ENCODE results near the gene DNAJC5G. TPM values are rescaled to one million over a fixed set of nuclear protein-coding genes. Genes with fewer than 3 reads are reported as not detected.

DNAJC5G gene
- total RNA-seq, 1 experiment from 2014 or later: not detected

- no peaks in the 10 kb centered on the region for H4K20me1 ChIP-seq (ENCODE audit: low read length)
- H3K9me3 ChIP-seq (ENCODE audit: low read length): no peaks in the 10 kb centered on the region
- BruUV-seq (replicated peaks): no TSS peak
- no peaks in the 10 kb centered on the region for H3K79me2 ChIP-seq (ENCODE audit: low read length)
- ChIA-PET POLR2A (ENCODE audit: unreplicated experiment) (no interaction called here), CTCF (no interaction called here)
- TF ChIP-seq EZH2phosphoT487 (IDR thresholded peaks at IDR 0.05; ENCODE audit: borderline replicate concordance, low read length) (no peak), EZH2 (IDR thresholded peaks at IDR 0.05; ENCODE audit: low read length, unreplicated experiment) (no peak), CTCF (conservative IDR thresholded peaks at IDR 0.05; ENCODE audit: low read depth, low read length) (no peak)
- no peaks in the 10 kb centered on the region for H3F3A ChIP-seq (ENCODE audit: low read length, unreplicated experiment)
- no peaks in the 10 kb centered on the region for H3K9me2 ChIP-seq (replicated peaks; ENCODE audit: low read length)
- no peaks in the 10 kb centered on the region for H3K27me3 ChIP-seq (ENCODE audit: low read length)
- H3K4me3 ChIP-seq (ENCODE audit: low read length): no peak overlapping the region
- intact Hi-C loops (cut with micrococcal nuclease): no loop called here
- H3K4me1 ChIP-seq (ENCODE audit: insufficient read depth, low read length): peaks cover 15% of the 10 kb centered on the region
- H3K4me2 ChIP-seq (ENCODE audit: low read length): no peak overlapping the region
- no peak overlapping the region for H2AFZ ChIP-seq (ENCODE audit: low read length)
- no peak for DNase-seq
- no peaks in the 10 kb centered on the region for H3K36me3 ChIP-seq (ENCODE audit: low read depth, low read length)
- ATAC-seq: no peak
- no peak overlapping the region for H3K9ac ChIP-seq (ENCODE audit: low read length)
- no peak overlapping the region for H3K27ac ChIP-seq (ENCODE audit: low read length)
Observed at GRCh38 chr2:27278010-27278409, 2.8 kb downstream of the DNAJC5G start.

GRCh38 chr2:27280826-27281225 is 5.6 kb downstream of the DNAJC5G start:
- Histone ChIP-seq H2AFZ (ENCODE audit: low read length) (no peak overlapping the region), H3K9ac (ENCODE audit: low read length) (no peak overlapping the region), H3F3A (ENCODE audit: low read length, unreplicated experiment) (no peaks in the 10 kb centered on the region), H3K9me2 (replicated peaks; ENCODE audit: low read length) (no peaks in the 10 kb centered on the region), H3K79me2 (ENCODE audit: low read length) (no peaks in the 10 kb centered on the region), H3K4me2 (ENCODE audit: low read length) (no peak overlapping the region), H3K27ac (ENCODE audit: low read length) (no peak overlapping the region), H3K27me3 (ENCODE audit: low read length) (no peaks in the 10 kb centered on the region), H3K4me3 (ENCODE audit: low read length) (no peak overlapping the region), H3K4me1 (ENCODE audit: insufficient read depth, low read length) (peaks cover 20% of the 10 kb centered on the region), H4K20me1 (ENCODE audit: low read length) (no peaks in the 10 kb centered on the region), H3K9me3 (ENCODE audit: low read length) (no peaks in the 10 kb centered on the region), H3K36me3 (ENCODE audit: low read depth, low read length) (no peaks in the 10 kb centered on the region)
- TF ChIP-seq EZH2phosphoT487 (IDR thresholded peaks at IDR 0.05; ENCODE audit: borderline replicate concordance, low read length) (no peak), CTCF (conservative IDR thresholded peaks at IDR 0.05; ENCODE audit: low read depth, low read length) (no peak), EZH2 (IDR thresholded peaks at IDR 0.05; ENCODE audit: low read length, unreplicated experiment) (no peak)
- no peak for DNase-seq
- ATAC-seq: no peak
- CTCF ChIA-PET: no interaction called here
- no TSS peak for BruUV-seq (replicated peaks)
- POLR2A ChIA-PET (ENCODE audit: unreplicated experiment): no interaction called here
- intact Hi-C loops (cut with micrococcal nuclease): loop anchor here (1.0 to 5.0 kb wide), 3 partner anchors 22 to 183 kb away; partner anchors contain the start of genes ATRAID and SLC5A6

GRCh38 chr2:27281442-27281841 is 6.2 kb downstream of the DNAJC5G start:
- Histone ChIP-seq H3K27me3 (ENCODE audit: low read length) (no peaks in the 10 kb centered on the region), H3F3A (ENCODE audit: low read length, unreplicated experiment) (no peaks in the 10 kb centered on the region), H3K9me2 (replicated peaks; ENCODE audit: low read length) (no peaks in the 10 kb centered on the region), H3K9me3 (ENCODE audit: low read length) (no peaks in the 10 kb centered on the region), H3K36me3 (ENCODE audit: low read depth, low read length) (no peaks in the 10 kb centered on the region), H3K9ac (ENCODE audit: low read length) (no peak overlapping the region), H3K27ac (ENCODE audit: low read length) (no peak overlapping the region), H3K4me2 (ENCODE audit: low read length) (no peak overlapping the region), H4K20me1 (ENCODE audit: low read length) (no peaks in the 10 kb centered on the region), H2AFZ (ENCODE audit: low read length) (no peak overlapping the region), H3K4me1 (ENCODE audit: insufficient read depth, low read length) (peaks cover 20% of the 10 kb centered on the region), H3K79me2 (ENCODE audit: low read length) (no peaks in the 10 kb centered on the region), H3K4me3 (ENCODE audit: low read length) (no peak overlapping the region)
- intact Hi-C loops (cut with micrococcal nuclease): loop anchor here (5.0 kb wide), 1 partner anchor 69 kb away; the partner anchor contains the start of genes ATRAID and SLC5A6
- ChIA-PET CTCF (no interaction called here), POLR2A (ENCODE audit: unreplicated experiment) (no interaction called here)
- TF ChIP-seq EZH2phosphoT487 (IDR thresholded peaks at IDR 0.05; ENCODE audit: borderline replicate concordance, low read length) (no peak), CTCF (conservative IDR thresholded peaks at IDR 0.05; ENCODE audit: low read depth, low read length) (no peak), EZH2 (IDR thresholded peaks at IDR 0.05; ENCODE audit: low read length, unreplicated experiment) (no peak)
- BruUV-seq (replicated peaks): no TSS peak
- DNase-seq (no peak), ATAC-seq (no peak)

All from PC-3 (cell line).